RPMI7951 (cell line): Measurements from ENCODE around the gene AK4. TPM values are rescaled to one million over a fixed set of nuclear protein-coding genes. Genes with fewer than 3 reads are reported as not detected.

Source experiments
- DNase-seq: peaks from one replicate; pipeline ENCODE4 v3.0.0-alpha.2; 2012; ENCODE audit warnings: low read depth
- total RNA-seq: library from RNA; depleted of rRNA; stranded (reverse); fragments of >200 nt; shearing (Covaris generic); gene quantifications from 2 replicates; pipeline ENCODE4 v1.2.3, GENCODE V29; 2014; rRNA removed

Gene AK4
- total RNA-seq, 1 experiment from 2014 or later: 37.5 TPM

GRCh38 chr1:65278376-65279069 lies 130.5 kb downstream of the AK4 start:
- DNase-seq: no peak

GRCh38 chr1:65279070-65279779 lies 131.2 kb downstream of the AK4 start:
- DNase-seq: no peak

Other genes with a start within 250 kb of the AK4 start
- gene JAK1, start 181.7 kb upstream of the AK4 start, total RNA-seq: 59.0 and 72.1 TPM in 2 replicates
- 4.9 and 5.2 TPM in 2 replicates for gene DNAJC6, start 161.3 kb downstream of the AK4 start, total RNA-seq